HG02943 (cell line): ENCODE results near the gene PTPDC1.

Experiments used
- ATAC-seq: cut with Tn5 transposase; IDR thresholded peaks from one replicate; pipeline ENCODE4 v1.9.1; 2021; ENCODE audit warnings: mild to moderate bottlenecking, low read depth, moderate library complexity; ENCODE audit not compliant: unreplicated experiment

The PTPDC1 gene

GRCh38 chr9:94084314-94084713 lies at the start of gene PTPDC1:
Gene PTPDC1 (plus strand): TSS chr9:94084464. CDS start chr9:94084531, 67 bp downstream.
- ATAC-seq, result no peak

DNA sequence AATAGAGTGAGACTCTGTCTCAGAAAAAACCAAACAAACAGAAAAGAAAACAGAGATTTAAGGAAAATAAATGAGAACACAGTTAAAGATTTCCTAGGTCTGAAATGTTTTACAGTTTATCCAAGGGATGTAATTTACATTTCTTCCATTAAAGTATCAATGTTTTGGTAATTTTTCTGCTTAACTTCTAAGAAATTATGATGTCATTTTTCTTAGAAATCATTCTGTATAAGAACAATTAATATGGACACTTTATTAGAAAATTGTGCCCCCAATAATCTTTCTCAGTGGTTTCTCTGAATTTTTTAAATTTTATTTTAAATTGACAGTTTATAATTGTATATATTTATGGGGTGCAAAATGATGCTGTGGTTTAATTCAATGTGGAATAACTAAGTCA lies 49.8 kb upstream of the PTPDC1 start:
- no peak for ATAC-seq

DNA sequence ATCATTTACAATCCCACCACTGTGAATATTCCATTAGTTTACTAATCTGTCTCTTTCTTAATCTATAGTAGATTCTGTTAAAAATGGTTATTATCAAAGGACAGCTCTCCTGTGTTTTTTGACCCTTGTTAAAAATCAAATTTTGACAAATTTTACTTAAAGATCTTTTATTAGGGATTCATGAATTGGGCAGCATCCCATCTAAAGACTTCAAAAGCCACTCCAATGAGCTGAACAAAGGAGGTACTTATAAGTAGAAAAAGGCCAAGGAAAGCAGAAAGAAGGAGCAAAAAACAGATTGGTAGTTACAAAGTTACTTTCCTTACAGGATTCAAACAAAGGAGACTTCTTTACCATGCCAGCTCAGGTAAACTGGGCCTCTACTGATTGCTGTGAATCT lies 44.5 kb upstream of the PTPDC1 start:
- no peak for ATAC-seq

DNA sequence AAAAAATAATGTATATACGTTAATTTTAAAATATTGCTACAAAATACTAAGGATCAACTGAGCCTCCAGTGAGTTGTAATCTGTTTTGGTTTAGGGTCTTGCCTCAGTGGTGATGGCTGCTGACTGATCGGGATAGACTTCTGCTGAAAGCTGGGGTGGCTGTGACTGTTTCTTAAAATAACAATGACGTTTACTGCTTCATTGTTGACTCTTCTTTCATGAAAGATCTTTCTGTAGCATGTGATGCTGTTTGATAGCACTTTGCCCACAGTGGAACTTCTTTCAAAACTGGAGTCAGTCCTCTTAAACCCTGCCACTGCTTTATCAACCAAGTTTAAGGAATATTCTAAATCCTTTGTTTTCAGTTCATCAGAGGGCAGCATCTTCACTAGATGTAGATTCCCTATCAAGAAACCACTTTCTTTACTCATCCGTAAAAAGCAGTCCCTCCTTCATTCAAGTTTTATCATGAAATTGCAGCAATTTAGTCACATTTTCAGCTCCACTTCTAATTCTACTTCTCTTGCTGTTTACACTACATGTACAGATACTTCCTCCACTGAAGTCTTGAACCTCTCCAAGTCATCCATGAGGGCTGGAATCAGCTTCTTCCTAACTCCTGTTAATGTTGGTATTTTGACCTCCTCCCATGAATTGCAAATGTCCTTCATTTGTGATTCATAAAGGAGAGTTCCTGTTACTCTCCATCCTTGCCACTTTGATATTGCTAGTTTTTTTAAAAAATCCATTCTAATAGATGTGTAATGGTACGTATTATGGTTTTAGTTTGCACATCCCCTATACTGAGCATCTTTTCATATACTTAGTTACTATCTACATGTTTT lies 41.5 kb upstream of the PTPDC1 start:
- no peak for ATAC-seq

GRCh38 chr9:94054716-94055115 lies 29.5 kb upstream of the PTPDC1 start:
- ATAC-seq, result no peak

DNA sequence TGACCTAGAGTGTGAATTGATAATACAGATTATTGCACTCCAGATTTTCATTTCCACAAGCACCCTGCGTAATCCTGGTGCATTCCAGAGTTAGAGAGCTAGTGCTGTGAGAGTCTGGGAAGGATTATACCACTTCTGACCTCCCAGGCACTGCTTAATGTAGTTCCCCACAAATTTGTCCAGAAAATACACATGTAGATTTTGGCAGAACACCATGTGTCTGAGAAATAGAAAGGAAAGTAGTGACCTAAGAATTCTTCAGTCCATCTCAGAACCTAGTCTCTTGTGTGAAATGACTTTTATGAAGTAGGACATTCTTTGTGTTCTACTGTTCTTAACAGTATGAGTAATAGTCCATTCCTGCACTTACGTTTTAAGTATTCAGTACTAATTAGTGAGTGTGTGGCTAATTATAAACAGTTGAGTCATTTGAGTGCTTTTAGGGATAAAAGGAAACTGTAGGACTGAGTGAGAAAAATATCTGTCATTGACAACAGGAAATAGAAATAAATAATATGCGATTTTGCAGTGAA lies 27.8 kb upstream of the PTPDC1 start:
- ATAC-seq, result no peak

DNA sequence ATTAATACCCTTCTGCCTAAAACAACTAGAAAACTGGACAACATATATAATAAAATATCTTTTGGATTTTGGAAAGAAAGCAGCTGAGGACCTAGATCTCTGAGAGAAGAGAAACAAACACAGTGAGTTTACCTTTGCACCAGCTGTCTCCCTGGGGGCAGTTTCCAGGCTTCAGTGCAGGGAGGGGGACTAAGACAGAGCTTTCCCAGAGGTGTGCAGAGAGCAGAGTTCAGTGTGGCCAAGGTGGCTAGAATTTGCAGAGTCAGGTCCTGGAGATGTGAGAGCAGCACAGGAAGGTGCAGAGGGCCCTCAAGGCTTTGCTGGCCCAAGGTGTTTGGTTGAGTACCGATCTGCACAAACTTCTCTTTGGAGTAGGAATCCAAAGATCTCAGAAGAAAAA lies 26.3 kb upstream of the PTPDC1 start:
- no peak for ATAC-seq

GRCh38 chr9:94061864-94062263 lies 22.4 kb upstream of the PTPDC1 start:
- ATAC-seq, result no peak

- no peak for ATAC-seq
These were observed 18.7 kb upstream of the PTPDC1 start for GRCh38 chr9:94065535-94065961.

GRCh38 chr9:94068257-94068656 lies 16.0 kb upstream of the PTPDC1 start:
- ATAC-seq, result no peak

DNA sequence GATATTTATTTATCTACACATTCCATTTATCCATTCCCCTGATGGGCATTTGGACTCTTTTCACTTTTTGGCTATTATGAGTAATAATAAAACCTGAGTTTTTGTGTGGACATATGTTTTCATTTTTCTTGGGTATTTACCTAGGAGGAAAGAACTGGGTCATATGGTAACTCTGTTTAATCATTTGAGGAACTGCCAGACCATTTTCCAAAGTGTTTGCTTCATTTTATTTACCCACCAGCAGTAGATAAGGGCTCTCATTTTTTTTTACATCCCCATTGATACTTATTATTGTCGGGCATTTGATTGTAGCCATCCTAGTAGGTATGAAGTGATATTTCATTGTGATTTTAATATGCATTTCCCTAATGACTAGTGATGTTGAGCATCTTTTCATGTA lies 7.7 kb upstream of the PTPDC1 start:
- no peak for ATAC-seq

DNA sequence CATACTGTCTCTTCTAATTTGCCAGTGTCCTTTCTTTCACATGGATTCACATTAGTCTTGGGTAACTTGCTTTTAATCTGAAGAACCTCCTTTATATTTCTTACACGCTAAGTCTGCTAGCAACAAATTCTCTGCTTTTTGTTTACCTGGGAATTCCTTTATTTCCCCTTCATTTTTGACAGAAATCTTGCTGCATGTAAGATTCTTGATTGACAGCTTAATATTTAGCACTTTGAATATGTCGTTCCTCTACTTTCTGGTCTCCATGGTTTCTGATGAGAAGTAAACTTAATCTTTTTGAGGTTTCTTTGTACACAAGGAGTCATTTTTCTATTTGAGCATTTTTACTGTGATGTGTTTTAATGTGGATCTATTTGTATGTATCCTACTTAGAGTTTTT lies 6.2 kb upstream of the PTPDC1 start:
- ATAC-seq, result no peak

- ATAC-seq, result no peak
These were observed 5.0 kb upstream of the PTPDC1 start for GRCh38 chr9:94079236-94079635.

GRCh38 chr9:94080249-94080648 lies 4.0 kb upstream of the PTPDC1 start:
- ATAC-seq, result no peak

- no peak for ATAC-seq
These were observed 2.8 kb upstream of the PTPDC1 start for GRCh38 chr9:94081435-94081834.

- ATAC-seq, result no peak
These were observed 2.3 kb upstream of the PTPDC1 start for GRCh38 chr9:94081864-94082463.

- no peak for ATAC-seq
These were observed 1.7 kb upstream of the PTPDC1 start for GRCh38 chr9:94082553-94082952.

DNA sequence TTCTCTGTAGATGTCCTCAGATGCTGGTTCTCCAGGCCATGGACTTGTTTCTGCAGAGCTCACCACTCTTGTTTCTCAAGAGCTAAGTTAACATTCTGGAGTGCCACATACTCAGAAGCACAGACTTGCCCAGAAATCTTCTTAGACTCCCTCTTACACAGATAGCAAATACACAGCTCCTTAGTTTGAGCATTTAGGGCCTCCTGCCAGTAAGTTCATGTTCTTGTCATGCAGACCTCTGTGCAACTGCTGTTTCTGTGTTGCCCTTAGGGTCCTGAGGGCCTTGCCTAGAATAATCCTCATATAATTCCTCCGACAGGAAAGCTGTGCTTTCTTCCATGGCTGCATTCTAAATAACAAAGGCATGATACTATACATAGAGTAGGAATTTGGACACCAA lies 1.3 kb upstream of the PTPDC1 start:
- no peak for ATAC-seq

GRCh38 chr9:94083384-94083783 lies 880 bp upstream of the PTPDC1 start:
- no peak for ATAC-seq

GRCh38 chr9:94085062-94085639 lies 887 bp downstream of the PTPDC1 start:
- no peak for ATAC-seq

- ATAC-seq, result no peak
These were observed 2.5 kb downstream of the PTPDC1 start for GRCh38 chr9:94086486-94087345.
